Cardiac septum (tissue), 1 donor: Measurements from ENCODE around the gene GOLGA6L2. TPM values are rescaled to one million over a fixed set of nuclear protein-coding genes. Genes with fewer than 3 reads are reported as not detected.
"Not testable (repeated sequence)": the region's sequence is repeated elsewhere in the genome, so short reads cannot be mapped to it uniquely, and the experiment has no call there.

Source experiments
- DNase-seq: peaks from one replicate; pipeline ENCODE4 v3.0.0-alpha.2; 2020; ENCODE audit warnings: low spot score
- intact Hi-C: fragments of 100-400 bp; cut with DNase I; formaldehyde crosslinking; loops from one replicate; pipeline ENCODE4 v1.14.0; 2022
- long read RNA-seq: library from polyadenylated mRNA; unstranded; transcript quantifications from one replicate; pipeline ENCODE4 v2.0.0, GENCODE V29; 2021
- total RNA-seq: library from RNA; stranded (reverse); fragmentation: NEBNext Ultra II Directional; extraction: Animal tissue kit (Norgen Biotek cat#: 25700); gene quantifications from one replicate; pipeline ENCODE4 v1.2.1, GENCODE V29; 2021
- donor health status: DM: no; HTN: no; CAD: no.

The GOLGA6L2 gene
- total RNA-seq = not detected
- long read RNA-seq = 0 reads

GRCh38 chr15:23447107-23447500 is at the start of gene GOLGA6L2:
Gene GOLGA6L2 (minus strand): TSS chr15:23447243. CDS start chr15:23447181, 62 bp downstream.
- no peak for DNase-seq
- intact Hi-C loops = no loop called here

- intact Hi-C loops = no loop called here
- no peak for DNase-seq
These were observed 37.8 kb upstream of the GOLGA6L2 start for GRCh38 chr15:23484870-23485269.

DNA sequence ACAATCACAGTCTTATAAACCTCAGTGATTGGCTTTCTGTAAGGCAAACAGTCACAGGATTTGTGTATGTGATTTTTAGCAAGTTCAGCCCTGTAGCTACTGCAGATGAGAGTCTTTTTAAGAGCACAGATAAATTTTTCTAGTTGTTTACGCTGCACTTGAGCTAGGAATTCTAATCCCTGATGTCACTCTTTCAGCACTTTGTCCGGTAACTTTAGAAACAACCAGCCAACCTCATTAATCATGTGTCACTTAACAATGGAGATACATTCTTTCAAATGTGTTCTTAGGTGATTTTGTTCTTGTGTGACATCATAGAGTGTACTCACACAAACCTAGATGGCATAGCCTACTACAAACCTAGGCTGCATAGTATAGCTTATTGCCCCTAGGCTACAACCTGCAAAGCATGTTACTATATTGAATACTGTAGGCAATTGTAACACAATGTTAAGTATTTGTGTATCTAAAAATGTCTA is 36.8 kb upstream of the GOLGA6L2 start:
- intact Hi-C loops = no loop called here
- DNase-seq = no peak

- DNase-seq = no peak
- intact Hi-C loops = no loop called here
These were observed 35.9 kb upstream of the GOLGA6L2 start for GRCh38 chr15:23482764-23483489.

DNA sequence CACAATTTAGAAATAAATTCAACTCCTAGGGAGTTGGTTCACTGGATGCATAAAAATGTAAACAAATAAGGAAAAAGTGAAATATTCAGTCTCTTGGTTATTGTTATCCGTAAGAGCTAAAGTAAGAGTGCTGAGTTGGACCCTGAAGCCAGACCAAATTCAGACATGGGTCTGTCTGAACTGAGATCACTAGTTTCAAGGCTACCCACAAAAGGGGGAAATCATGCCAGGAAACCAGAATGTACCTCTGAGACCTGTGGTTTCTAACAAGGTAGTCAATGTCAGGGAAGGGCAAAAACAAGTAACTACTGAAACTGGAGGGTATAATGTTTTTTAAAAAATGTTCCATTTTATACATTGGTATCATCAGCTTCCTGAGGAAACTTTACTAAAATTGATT is 35.2 kb upstream of the GOLGA6L2 start:
- DNase-seq = no peak
- intact Hi-C loops = no loop called here

DNA sequence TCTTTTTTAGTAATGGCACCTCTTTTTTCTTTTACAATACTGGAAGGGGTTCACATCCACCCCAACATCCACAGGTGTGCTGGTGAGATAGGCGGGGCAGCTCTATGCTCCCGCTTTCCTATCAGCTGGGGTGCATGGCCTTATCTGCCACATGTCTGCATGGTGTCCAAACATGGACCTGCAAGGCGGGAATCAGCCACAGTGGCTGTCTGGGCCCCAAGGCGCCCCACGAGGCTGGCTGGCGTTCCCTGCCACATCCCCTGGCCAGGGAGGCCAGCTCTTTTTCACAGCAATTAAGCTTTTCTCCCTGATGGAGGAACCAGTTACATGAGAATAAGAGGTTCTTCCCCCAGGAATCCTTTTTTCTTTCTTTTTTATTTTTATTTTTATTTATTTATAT is 30.9 kb upstream of the GOLGA6L2 start:
- no peak for DNase-seq
- intact Hi-C loops = no loop called here

DNA sequence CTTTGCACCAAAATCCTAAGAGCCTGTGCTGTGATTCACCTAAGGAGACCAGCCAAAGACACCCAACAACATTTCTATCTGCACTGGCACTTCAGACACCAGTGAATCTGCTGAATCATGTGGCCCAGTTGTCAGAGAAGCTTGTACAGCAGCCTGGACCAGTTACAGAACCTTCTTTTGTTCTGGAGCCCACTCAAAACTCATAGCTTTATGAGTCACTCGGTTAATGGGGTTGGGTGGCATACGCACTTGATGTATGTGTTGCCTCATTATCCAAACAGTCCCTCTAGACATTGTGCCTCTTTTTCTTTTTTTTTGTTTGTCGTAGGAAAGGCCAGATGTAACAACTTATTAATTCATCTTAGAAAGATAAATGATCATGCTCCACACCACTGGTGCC is 25.6 kb upstream of the GOLGA6L2 start:
- intact Hi-C loops = no loop called here
- no peak for DNase-seq

DNA sequence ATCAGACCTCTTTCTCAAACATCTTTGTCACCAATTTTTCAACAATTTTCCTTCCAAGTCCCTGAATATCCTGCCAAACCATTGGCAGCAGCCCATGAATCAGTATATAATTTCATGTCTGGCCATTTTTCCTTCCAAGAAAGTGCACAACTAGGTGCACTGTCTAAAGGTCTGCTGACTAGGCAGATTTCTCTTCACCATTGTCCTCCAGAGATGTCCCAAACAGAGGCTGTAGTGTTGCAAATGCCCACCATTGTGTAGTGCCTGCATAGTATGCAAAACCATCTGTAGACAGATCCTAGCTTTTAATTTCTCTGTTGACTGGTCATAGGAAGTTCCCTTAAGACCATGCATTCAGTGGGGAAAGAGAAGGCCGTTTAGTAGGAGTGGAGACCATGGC is 25.0 kb upstream of the GOLGA6L2 start:
- intact Hi-C loops = no loop called here
- DNase-seq = no peak

DNA sequence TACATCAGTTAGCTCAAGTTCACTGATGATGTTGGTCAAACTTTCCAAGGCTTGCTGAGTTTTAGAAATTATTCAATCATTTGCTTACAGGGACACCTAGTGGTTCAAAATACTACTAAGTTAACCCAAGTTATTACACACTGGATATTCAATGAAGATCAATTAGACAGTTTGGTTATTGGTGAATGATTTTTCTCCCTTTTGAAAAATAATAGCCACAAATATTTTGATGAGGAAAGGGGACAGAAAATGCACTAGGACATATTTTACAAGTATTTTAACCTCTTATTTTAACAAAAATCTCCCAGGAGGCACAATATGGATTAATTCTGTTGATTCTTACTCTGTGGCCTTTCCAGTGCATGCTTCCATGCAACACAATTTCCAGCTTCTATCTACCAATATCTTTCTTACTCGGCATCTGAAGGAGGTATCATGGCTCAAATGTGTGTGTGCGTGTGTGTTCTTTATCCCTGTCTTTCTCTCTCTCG is 20.1 kb upstream of the GOLGA6L2 start:
- intact Hi-C loops = no loop called here
- DNase-seq = no peak

DNA sequence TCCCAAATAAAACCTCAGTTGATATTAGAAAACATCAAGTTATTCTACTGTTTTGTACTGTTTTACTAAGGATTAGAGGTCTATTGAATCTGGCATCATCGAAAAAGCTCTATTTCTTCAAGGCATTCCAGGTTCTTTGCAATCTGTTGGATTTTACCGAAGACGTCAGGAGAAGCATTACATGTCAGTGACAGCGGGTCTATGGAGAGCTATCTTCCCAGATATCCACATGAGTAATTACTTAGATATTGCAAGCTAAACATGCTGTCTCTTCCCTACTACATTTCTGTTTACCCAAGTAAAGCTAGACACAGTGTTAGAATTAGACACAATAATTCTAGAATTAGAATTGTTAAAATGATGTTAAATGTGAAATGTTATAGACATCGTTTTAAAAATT is 10.8 kb upstream of the GOLGA6L2 start:
- no peak for DNase-seq
- intact Hi-C loops = no loop called here

GRCh38 chr15:23446215-23447106 is 582 bp downstream of the GOLGA6L2 start:
- intact Hi-C loops = no loop called here
- DNase-seq = no peak

- DNase-seq = peak; percentile 58
- intact Hi-C loops = no loop called here
These were observed 2.8 kb downstream of the GOLGA6L2 start for GRCh38 chr15:23444269-23444668.

DNA sequence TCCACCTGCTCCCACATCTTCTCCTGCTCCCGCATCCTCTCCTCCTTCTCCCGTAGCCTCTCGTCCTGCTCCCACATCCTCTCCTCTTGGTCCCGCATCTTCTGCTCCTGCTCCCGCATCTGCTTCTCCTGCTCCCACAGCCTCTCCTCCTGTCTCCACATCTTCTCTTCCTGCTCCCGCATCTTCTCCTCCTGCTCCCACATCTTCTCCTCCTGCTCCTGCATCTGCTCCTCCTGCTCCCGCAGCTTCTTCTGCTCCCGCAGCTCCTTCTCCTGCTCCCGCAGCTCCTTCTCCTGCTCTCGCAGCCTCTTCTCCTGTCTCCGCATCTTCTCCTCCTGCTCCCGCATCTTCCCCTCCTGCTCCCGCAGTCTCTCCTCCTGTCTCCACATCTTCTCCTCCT is 5.8 kb downstream of the GOLGA6L2 start:
- intact Hi-C loops = no loop called here
- DNase-seq = no peak

DNA sequence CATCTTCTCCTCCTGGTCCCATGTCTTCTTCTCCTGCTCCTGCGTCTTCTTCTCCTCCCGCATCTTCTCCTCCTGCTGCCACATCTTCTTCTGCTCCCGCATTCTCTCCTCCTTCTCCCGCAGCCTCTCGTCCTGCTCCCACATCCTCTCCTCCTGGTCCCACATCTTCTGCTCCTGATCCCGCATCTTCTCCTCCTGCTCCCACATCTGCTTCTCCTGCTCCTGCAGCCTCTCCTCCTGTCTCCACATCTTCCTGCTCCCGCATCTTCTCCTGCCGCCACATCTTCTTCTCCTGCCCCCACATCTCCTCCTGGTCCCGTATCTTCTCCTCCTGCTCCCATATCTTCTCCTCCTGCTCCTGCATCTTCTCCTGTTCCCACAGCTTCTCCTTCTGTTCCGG is 6.4 kb downstream of the GOLGA6L2 start:
- intact Hi-C loops = no loop called here
- DNase-seq = no peak

GRCh38 chr15:23439513-23439912 is 7.5 kb downstream of the GOLGA6L2 start:
- intact Hi-C loops = no loop called here
- DNase-seq = no peak

- intact Hi-C loops = no loop called here
- no peak for DNase-seq
These were observed 8.1 kb downstream of the GOLGA6L2 start for GRCh38 chr15:23438816-23439466.

- intact Hi-C loops = no loop called here
These were observed 9.4 kb downstream of the GOLGA6L2 start for GRCh38 chr15:23437673-23438072.

GRCh38 chr15:23437146-23437545 is 9.9 kb downstream of the GOLGA6L2 start:
- intact Hi-C loops = no loop called here
- DNase-seq = no peak

More at GRCh38 chr15:23437673-23438072, 9.4 kb downstream of the GOLGA6L2 start:
- peak; percentile 61 for DNase-seq

GRCh38 chr15:23436421-23436820 is 10.6 kb downstream of the GOLGA6L2 start:
- peak; percentile 57 for DNase-seq
- intact Hi-C loops = no loop called here

DNA sequence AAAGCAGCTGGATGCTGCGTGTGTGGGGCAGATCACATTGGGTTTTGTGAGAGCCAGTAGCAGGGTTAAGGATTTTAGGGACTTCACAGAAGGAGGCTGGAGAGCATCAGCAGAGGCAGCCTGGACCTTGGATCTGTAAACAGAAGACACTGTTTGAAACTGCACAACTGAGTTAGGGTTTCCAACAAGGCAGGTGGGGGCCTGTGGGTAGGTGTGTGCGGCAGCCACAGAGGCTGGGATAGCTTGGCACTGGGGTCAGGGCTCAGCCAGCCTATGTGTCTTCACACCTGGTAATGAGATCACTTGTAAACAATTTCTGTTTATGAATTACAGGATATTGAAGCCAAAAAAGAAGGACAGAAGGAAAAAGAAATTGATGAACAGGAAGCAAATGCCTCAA is 12.3 kb downstream of the GOLGA6L2 start:
- DNase-seq, intact Hi-C loops: not testable (repeated sequence)
